Epithelial cell of esophagus (primary cell): Measurements from ENCODE around the gene HELZ2.

Experiments used
- DNase-seq: peaks from one replicate; pipeline ENCODE4 v3.0.0; 2010; ENCODE audit warnings: low read depth
- H3K4me3 ChIP-seq: 2 replicates; pipeline ENCODE4 v1.5.1; 2011; ENCODE audit warnings: mild to moderate bottlenecking, low read length, control low read depth
- CTCF ChIP-seq: IDR thresholded peaks from 2 replicates; pipeline ENCODE4 v1.5.1; 2011; ENCODE audit warnings: low read depth, mild to moderate bottlenecking, low read length, control low read depth, inconsistent platforms; ENCODE audit not compliant: insufficient read depth; ENCODE audit errors: missing control alignments

The HELZ2 gene, protein sequence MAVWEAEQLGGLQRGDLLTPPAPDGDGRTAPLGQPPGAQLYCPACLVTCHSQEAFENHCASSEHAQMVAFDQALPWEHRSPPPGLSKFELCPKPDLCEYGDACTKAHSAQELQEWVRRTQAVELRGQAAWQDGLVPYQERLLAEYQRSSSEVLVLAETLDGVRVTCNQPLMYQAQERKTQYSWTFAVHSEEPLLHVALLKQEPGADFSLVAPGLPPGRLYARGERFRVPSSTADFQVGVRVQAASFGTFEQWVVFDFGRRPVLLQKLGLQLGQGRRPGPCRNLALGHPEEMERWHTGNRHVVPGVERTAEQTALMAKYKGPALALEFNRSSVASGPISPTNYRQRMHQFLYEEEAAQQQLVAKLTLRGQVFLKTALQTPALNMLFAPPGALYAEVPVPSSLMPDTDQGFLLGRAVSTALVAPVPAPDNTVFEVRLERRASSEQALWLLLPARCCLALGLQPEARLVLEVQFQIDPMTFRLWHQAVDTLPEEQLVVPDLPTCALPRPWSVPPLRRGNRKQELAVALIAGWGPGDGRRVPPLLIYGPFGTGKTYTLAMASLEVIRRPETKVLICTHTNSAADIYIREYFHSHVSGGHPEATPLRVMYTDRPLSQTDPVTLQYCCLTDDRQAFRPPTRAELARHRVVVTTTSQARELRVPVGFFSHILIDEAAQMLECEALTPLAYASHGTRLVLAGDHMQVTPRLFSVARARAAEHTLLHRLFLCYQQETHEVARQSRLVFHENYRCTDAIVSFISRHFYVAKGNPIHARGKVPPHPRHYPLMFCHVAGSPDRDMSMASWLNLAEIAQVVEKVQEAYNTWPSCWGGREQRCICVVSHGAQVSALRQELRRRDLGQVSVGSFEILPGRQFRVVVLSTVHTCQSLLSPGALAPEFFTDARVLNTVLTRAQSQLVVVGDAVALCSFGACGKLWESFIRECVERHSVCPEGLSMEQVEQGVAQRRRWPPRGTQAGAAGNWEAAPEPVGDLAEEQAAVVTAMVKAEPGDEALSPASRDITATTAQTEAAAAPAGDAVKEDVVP (N-terminal part only)

GRCh38 chr20:63574156-63574828, at the start of gene HELZ2:
Gene HELZ2 (minus strand): TSS chr20:63574239. CDS start chr20:63572385, 1,854 bp downstream.
- no peak for TF ChIP-seq CTCF
- H3K4me3 ChIP-seq: peak within 1 kb of the TSS; percentile 81
- peak; percentile 67 for DNase-seq

GRCh38 chr20:63622732-63623131, 48.7 kb upstream of the HELZ2 start:
- no peak for TF ChIP-seq CTCF
- no peak for DNase-seq
- no peak overlapping the region for H3K4me3 ChIP-seq

GRCh38 chr20:63622096-63622495, 48.1 kb upstream of the HELZ2 start:
- no peak for DNase-seq
- TF ChIP-seq CTCF: no peak
- no peak overlapping the region for H3K4me3 ChIP-seq

GRCh38 chr20:63620991-63621390, 47.0 kb upstream of the HELZ2 start:
- no peak for DNase-seq
- no peak for TF ChIP-seq CTCF
- no peak overlapping the region for H3K4me3 ChIP-seq

GRCh38 chr20:63619505-63619904, 45.5 kb upstream of the HELZ2 start:
- TF ChIP-seq CTCF: no peak

DNA sequence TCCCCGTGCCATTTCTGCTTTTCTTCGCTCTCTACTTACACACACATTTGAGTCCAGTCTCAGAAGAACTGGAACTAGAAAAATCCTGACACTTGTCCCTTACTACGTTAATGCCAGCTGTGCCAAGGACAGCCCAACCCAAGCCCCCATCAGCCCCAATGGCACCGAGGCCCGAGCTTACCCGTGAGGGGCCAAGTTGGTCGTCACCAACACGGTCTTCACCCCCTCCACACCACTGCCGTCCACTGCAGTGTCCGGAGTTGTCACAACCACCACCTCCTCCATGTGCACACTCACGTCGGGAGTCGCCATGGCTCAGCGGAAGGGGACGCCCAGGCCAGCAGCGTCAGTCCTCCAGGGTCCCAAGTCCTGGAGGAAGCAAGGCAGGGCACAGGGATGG, 45.0 kb upstream of the HELZ2 start:
- TF ChIP-seq CTCF: no peak
- DNase-seq: no peak
- no peak overlapping the region for H3K4me3 ChIP-seq

More at GRCh38 chr20:63619505-63619904, 45.5 kb upstream of the HELZ2 start:
- DNase-seq: no peak
- H3K4me3 ChIP-seq: no peak overlapping the region
